ENCODE results near the gene MYO1F.
"Not testable (repeated sequence)": the region's sequence is repeated elsewhere in the genome, so short reads cannot be mapped to it uniquely, and the experiment has no call there.

MYO1F gene

DNA sequence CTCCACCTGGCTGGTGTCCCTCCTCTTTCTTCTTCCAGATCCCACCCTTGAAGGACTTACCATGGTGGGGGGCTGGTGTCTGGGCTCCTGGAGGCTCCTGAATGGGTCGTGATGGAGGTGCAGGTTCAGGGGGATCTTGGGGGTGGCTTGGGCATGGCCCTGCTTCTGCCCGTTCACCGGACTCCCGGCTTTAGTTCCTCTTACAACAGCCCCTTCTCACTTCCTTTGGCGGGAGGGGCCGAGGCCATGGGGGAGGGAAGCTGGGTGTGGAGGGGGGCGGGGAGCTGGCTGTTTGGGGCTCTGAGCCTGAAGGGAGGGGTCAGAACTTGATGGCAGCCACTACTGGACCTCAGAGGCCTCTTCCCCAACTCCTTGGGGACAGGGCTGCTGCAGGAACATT is at the start of gene MYO1F:
Gene MYO1F (minus strand): TSS at position 196 of the 400 bp plus-strand sequence. CDS start 133 bp downstream, at position 63.
- Histone ChIP-seq H3K27me3 (ENCODE audit: low read depth, low read length) (no peaks in the 10 kb centered on the region), H3K4me3 (ENCODE audit: low read depth in 1 of 2, low read length in 2 of 2) (peak within 1 kb of the TSS; percentile 42 to 60), H3K9me3 (ENCODE audit: control insufficient read depth in 1 of 2, low read length in 2 of 2) (no peaks in the 10 kb centered on the region), H3K36me3 (ENCODE audit: control insufficient read depth in 1 of 2, insufficient read depth in 2 of 2, low read length in 2 of 2) (no peaks in the 10 kb centered on the region), H3K4me1 (ENCODE audit: control insufficient read depth in 1 of 2, insufficient read depth in 2 of 2, low read length in 2 of 2) (peaks cover 0 to 13% of the 10 kb centered on the region in 2 donors), H3K27ac (ENCODE audit: low read length) (peak within 1 kb of the TSS; percentile 25)

DNA sequence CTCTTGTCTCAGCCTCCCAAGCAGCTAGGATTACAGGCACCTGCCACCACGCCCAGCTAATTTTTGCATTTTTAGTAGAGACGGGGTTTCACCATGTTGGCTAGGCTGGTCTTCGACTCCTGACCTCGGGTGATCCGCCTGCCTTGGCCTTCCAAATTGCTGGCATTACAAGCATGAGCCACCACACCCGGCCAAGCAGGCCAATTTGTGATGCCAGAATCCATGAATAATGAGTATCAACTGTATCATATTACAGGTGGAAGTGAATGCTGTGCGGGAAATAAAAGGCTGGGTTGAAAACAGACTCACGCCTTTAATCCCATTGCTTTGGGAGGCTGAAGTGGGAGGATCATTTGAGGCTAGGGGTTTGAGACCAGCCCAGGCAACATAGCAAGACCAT is 49.6 kb upstream of the MYO1F start:
- Histone ChIP-seq H3K9me3 (ENCODE audit: control insufficient read depth in 1 of 2, low read length in 2 of 2) (peaks cover 0 to 14% of the 10 kb centered on the region in 2 donors), H3K4me1 (ENCODE audit: control insufficient read depth in 1 of 2, insufficient read depth in 2 of 2, low read length in 2 of 2) (peaks cover 0 to 6% of the 10 kb centered on the region in 2 donors), H3K36me3 (ENCODE audit: control insufficient read depth in 1 of 2, insufficient read depth in 2 of 2, low read length in 2 of 2) (no peaks in the 10 kb centered on the region), H3K27ac (ENCODE audit: low read length) (no peak overlapping the region), H3K4me3 (ENCODE audit: low read depth in 1 of 2, low read length in 2 of 2) (no peak overlapping the region), H3K27me3 (ENCODE audit: low read depth, low read length) (no peaks in the 10 kb centered on the region)

DNA sequence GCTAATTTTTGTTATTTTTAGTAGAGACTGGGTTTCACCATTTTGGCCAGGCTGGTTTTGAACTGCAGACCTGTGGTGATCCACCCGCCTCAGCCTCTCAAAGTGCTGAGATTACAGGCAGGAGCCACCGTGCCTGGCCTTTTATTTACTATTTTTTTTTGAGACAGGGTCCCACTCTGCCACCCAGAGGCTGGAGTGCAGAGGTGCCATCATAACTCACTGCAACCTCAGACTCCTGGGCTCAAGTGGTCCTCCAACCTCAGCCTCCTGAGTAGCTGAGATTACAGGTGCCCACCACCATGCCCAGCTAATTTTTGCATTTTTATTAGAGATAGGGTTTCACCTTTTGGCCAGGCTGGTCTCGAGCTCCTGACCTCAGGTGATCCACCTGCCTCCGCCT is 45.6 kb upstream of the MYO1F start:
- not testable (repeated sequence) for H3K9me3 ChIP-seq (ENCODE audit: control insufficient read depth in 1 of 2, low read length in 2 of 2); H3K36me3 ChIP-seq (ENCODE audit: control insufficient read depth in 1 of 2, insufficient read depth in 2 of 2, low read length in 2 of 2); H3K4me1 ChIP-seq (ENCODE audit: control insufficient read depth in 1 of 2, insufficient read depth in 2 of 2, low read length in 2 of 2); H3K27ac ChIP-seq (ENCODE audit: low read length); H3K4me3 ChIP-seq (ENCODE audit: low read depth in 1 of 2, low read length in 2 of 2); H3K27me3 ChIP-seq (ENCODE audit: low read depth, low read length)

DNA sequence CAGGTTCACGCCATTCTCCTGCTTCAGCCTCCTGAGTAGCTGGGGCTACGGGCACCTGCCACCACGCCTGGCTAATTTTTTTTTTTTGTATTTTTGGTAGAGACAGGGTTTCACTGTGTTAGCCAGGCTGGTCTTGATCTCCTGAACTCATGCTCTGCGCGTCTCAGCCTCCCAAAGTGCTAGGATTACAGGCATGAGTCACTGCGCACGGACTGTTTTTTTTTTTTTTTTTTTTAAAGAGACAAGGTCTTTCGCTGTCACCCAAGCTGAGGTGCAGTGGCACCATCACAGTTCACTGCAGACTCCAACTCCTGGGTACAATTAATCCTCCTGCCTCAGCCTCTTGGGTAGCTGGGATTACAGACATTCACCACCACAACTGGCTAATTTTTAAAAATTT is 41.5 kb upstream of the MYO1F start:
- Histone ChIP-seq H3K4me3 (ENCODE audit: low read depth in 1 of 2, low read length in 2 of 2) (no peak overlapping the region), H3K4me1 (ENCODE audit: control insufficient read depth in 1 of 2, insufficient read depth in 2 of 2, low read length in 2 of 2) (no peaks in the 10 kb centered on the region), H3K27ac (ENCODE audit: low read length) (no peak overlapping the region), H3K27me3 (ENCODE audit: low read depth, low read length) (no peaks in the 10 kb centered on the region), H3K36me3 (ENCODE audit: control insufficient read depth in 1 of 2, insufficient read depth in 2 of 2, low read length in 2 of 2) (no peaks in the 10 kb centered on the region), H3K9me3 (ENCODE audit: control insufficient read depth in 1 of 2, low read length in 2 of 2) (no peaks in the 10 kb centered on the region)

DNA sequence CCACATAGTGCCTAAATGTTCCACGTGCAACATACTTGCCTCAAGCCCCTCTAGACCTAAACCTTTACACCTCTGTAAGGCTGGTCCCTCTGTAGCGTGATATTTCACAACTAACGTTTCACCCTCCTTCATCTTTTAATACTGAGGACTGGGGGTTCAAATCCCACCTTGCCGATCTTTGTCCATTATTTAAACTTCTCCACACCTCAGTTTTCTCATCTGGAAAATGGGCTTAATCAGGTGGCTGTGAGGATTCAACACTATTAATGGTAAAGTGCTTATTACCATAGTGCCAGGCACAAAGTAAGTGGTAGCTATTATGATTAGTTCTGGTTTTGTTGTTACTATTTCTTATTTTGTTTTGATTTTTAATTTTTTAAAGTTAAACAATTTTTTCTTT is 40.7 kb upstream of the MYO1F start:
- no peaks in the 10 kb centered on the region for H3K27me3 ChIP-seq (ENCODE audit: low read depth, low read length)
- H3K4me3 ChIP-seq (ENCODE audit: low read depth in 1 of 2, low read length in 2 of 2), result no peak overlapping the region
- H3K36me3 ChIP-seq (ENCODE audit: control insufficient read depth in 1 of 2, insufficient read depth in 2 of 2, low read length in 2 of 2), result no peaks in the 10 kb centered on the region
- no peaks in the 10 kb centered on the region for H3K4me1 ChIP-seq (ENCODE audit: control insufficient read depth in 1 of 2, insufficient read depth in 2 of 2, low read length in 2 of 2)
- no peak overlapping the region for H3K27ac ChIP-seq (ENCODE audit: low read length)
- no peaks in the 10 kb centered on the region for H3K9me3 ChIP-seq (ENCODE audit: control insufficient read depth in 1 of 2, low read length in 2 of 2)

DNA sequence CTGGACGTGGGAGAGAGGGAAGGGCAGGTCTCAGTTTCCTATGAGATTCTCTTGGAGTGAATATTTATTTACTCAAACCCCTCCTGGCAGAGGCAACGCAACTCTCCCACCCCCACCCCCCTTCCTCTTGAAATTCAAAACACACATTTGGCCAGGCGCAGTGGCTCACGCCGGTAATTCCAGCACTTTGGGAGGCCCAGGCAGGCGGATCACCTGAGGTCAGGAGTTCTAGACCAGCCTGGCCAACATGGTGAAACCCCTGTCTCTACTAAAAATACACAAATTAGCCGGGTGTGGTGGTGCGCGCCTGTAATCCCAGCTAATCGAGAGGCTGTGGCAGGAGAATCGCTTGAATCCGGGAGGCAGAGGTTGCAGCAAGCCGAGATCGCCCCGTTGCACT is 40.1 kb upstream of the MYO1F start:
- H3K4me3 ChIP-seq (ENCODE audit: low read depth in 1 of 2, low read length in 2 of 2); H3K27me3 ChIP-seq (ENCODE audit: low read depth, low read length); H3K4me1 ChIP-seq (ENCODE audit: control insufficient read depth in 1 of 2, insufficient read depth in 2 of 2, low read length in 2 of 2); H3K36me3 ChIP-seq (ENCODE audit: control insufficient read depth in 1 of 2, insufficient read depth in 2 of 2, low read length in 2 of 2); H3K27ac ChIP-seq (ENCODE audit: low read length); H3K9me3 ChIP-seq (ENCODE audit: control insufficient read depth in 1 of 2, low read length in 2 of 2): not testable (repeated sequence)

DNA sequence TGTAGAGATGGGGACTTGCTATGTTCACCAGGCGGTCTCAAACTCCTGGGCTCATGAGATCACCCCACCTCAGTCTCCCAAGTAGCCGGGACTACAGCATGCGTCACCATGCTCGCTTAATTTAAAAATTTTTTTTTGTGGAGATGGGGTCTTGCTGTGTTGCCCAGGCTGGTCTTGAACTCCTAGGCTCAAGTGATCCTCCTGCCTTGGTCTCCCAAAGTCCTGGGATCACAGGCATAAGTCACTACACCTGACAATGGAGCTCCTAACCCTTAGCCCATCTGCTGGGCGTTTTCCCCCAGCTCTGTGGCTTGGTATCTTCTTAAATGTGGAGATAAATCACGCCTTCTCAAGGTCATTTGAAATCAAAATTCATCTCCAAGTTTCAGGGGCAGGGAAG is 39.6 kb upstream of the MYO1F start:
- H3K27me3 ChIP-seq (ENCODE audit: low read depth, low read length), result no peaks in the 10 kb centered on the region
- no peak overlapping the region for H3K4me3 ChIP-seq (ENCODE audit: low read depth in 1 of 2, low read length in 2 of 2)
- H3K9me3 ChIP-seq (ENCODE audit: control insufficient read depth in 1 of 2, low read length in 2 of 2), result no peaks in the 10 kb centered on the region
- no peak overlapping the region for H3K27ac ChIP-seq (ENCODE audit: low read length)
- H3K4me1 ChIP-seq (ENCODE audit: control insufficient read depth in 1 of 2, insufficient read depth in 2 of 2, low read length in 2 of 2), result peaks cover 0 to 3% of the 10 kb centered on the region in 2 donors
- no peaks in the 10 kb centered on the region for H3K36me3 ChIP-seq (ENCODE audit: control insufficient read depth in 1 of 2, insufficient read depth in 2 of 2, low read length in 2 of 2)

DNA sequence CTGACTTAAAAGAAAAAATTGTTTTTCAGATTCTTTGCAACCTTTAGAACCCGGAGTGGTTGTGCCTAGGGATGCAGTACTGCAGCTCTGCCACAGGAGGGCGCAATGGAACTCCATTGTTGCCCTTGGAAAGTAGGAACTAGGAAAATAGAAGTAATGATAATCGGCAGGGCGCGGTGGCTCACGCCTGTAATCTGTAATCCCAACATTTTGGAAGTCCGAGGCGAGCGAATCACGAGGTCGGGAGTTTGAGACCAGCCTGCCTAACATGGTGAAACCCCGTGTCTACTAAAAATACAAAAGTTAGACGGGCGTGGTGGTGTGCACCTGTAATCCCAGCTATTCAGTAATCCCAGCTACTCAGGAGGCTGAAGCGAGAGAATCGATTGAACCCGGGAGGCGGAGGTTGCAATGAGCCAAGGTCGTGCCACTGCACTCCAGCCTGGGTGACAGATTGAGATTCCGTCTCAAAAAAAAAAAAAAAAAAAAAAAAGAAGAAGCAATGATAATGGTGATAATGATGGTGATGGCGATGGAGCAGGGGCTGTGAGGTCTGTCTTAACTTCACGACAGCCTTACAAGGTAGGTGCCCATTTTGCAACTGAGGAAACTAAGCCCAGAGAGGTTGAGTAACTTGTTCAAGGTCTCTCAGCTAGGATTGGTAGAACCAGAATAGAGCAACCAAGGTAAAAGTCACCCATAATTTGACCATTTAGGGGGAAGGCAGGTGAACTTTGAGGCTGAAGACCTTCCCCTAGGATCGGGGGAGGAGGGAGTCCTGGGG is 38.8 kb upstream of the MYO1F start:
- no peaks in the 10 kb centered on the region for H3K9me3 ChIP-seq (ENCODE audit: control insufficient read depth in 1 of 2, low read length in 2 of 2)
- H3K27me3 ChIP-seq (ENCODE audit: low read depth, low read length), result no peaks in the 10 kb centered on the region
- H3K27ac ChIP-seq (ENCODE audit: low read length), result no peak overlapping the region
- no peaks in the 10 kb centered on the region for H3K36me3 ChIP-seq (ENCODE audit: control insufficient read depth in 1 of 2, insufficient read depth in 2 of 2, low read length in 2 of 2)
- peaks cover 0 to 8% of the 10 kb centered on the region in 2 donors for H3K4me1 ChIP-seq (ENCODE audit: control insufficient read depth in 1 of 2, insufficient read depth in 2 of 2, low read length in 2 of 2)
- no peak overlapping the region for H3K4me3 ChIP-seq (ENCODE audit: low read depth in 1 of 2, low read length in 2 of 2)

DNA sequence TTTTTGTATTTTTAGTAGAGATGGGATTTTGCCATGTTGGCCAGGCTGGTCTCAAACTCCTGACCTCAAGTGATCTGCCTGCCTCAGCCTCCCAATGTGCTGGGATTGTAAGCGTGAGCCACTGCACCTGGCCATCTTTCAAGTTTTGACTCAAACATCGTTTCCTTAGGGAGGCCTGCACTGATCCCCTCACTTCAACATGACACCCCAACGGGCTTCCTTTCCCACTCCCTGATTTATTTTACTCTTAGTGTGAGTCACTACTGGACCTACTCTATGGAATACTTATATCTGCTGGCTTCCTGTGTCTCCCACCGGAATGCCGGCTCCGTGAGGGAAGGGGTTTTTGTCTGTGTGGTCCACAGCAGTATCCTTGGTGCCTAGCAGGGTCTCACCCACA is 37.8 kb upstream of the MYO1F start:
- H3K9me3 ChIP-seq (ENCODE audit: control insufficient read depth in 1 of 2, low read length in 2 of 2), result no peaks in the 10 kb centered on the region
- H3K4me1 ChIP-seq (ENCODE audit: control insufficient read depth in 1 of 2, insufficient read depth in 2 of 2, low read length in 2 of 2), result peaks cover 0 to 8% of the 10 kb centered on the region in 2 donors
- no peak overlapping the region for H3K4me3 ChIP-seq (ENCODE audit: low read depth in 1 of 2, low read length in 2 of 2)
- H3K36me3 ChIP-seq (ENCODE audit: control insufficient read depth in 1 of 2, insufficient read depth in 2 of 2, low read length in 2 of 2), result no peaks in the 10 kb centered on the region
- no peak overlapping the region for H3K27ac ChIP-seq (ENCODE audit: low read length)
- peaks cover 3% of the 10 kb centered on the region for H3K27me3 ChIP-seq (ENCODE audit: low read depth, low read length)

DNA sequence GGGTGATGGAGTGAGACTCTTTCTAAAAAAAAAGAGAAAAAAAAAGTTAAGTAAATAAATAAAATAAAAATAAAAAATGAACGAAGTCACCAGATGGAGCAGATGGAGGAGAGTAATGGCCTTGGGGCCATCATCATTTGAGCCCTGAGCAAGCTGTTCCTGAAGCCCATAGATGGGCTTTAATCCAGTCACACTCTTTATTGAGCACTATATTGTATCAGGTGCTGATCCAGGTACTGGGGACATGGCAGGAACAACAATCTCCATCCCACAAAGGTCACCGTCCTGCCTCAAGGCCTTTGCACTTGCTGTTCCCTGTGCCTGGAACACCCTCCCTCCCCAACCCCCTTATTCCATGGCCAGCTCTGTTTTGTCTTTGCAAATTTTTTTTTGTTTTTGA is 37.2 kb upstream of the MYO1F start:
- Histone ChIP-seq H3K4me1 (ENCODE audit: control insufficient read depth in 1 of 2, insufficient read depth in 2 of 2, low read length in 2 of 2) (peaks cover 0 to 8% of the 10 kb centered on the region in 2 donors), H3K27me3 (ENCODE audit: low read depth, low read length) (peaks cover 8% of the 10 kb centered on the region), H3K9me3 (ENCODE audit: control insufficient read depth in 1 of 2, low read length in 2 of 2) (no peaks in the 10 kb centered on the region), H3K27ac (ENCODE audit: low read length) (no peak overlapping the region), H3K4me3 (ENCODE audit: low read depth in 1 of 2, low read length in 2 of 2) (no peak overlapping the region), H3K36me3 (ENCODE audit: control insufficient read depth in 1 of 2, insufficient read depth in 2 of 2, low read length in 2 of 2) (no peaks in the 10 kb centered on the region)

DNA sequence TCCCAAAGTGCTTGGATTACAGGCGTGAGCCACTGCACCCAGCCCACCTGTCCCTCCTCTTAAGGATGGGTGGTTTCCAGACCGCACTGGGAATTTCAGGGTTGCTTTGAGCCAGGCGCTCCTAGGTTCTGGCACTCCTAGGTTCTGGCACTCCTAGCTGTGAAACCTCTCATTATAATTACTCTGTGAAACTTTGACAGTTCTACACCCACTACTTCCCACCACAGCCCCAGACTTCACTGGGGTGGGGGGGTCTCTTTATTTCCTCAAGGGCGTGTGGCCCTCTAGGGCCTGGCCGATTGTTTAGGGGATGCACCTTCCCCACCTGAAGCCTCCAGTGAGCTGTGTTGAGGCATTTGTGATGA is 35.5 kb upstream of the MYO1F start:
- H3K36me3 ChIP-seq (ENCODE audit: control insufficient read depth in 1 of 2, insufficient read depth in 2 of 2, low read length in 2 of 2), result no peaks in the 10 kb centered on the region
- no peaks in the 10 kb centered on the region for H3K9me3 ChIP-seq (ENCODE audit: control insufficient read depth in 1 of 2, low read length in 2 of 2)
- peaks cover 0 to 20% of the 10 kb centered on the region in 2 donors for H3K4me1 ChIP-seq (ENCODE audit: control insufficient read depth in 1 of 2, insufficient read depth in 2 of 2, low read length in 2 of 2)
- peaks cover 8% of the 10 kb centered on the region for H3K27me3 ChIP-seq (ENCODE audit: low read depth, low read length)
- H3K27ac ChIP-seq (ENCODE audit: low read length), result no peak overlapping the region
- H3K4me3 ChIP-seq (ENCODE audit: low read depth in 1 of 2, low read length in 2 of 2), result no peak overlapping the region
